ENCODE measurements around the gene PLIN3.
"Not testable (repeated sequence)": the region's sequence is repeated elsewhere in the genome, so short reads cannot be mapped to it uniquely, and the experiment has no call there.

PLIN3 gene, protein sequence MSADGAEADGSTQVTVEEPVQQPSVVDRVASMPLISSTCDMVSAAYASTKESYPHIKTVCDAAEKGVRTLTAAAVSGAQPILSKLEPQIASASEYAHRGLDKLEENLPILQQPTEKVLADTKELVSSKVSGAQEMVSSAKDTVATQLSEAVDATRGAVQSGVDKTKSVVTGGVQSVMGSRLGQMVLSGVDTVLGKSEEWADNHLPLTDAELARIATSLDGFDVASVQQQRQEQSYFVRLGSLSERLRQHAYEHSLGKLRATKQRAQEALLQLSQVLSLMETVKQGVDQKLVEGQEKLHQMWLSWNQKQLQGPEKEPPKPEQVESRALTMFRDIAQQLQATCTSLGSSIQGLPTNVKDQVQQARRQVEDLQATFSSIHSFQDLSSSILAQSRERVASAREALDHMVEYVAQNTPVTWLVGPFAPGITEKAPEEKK

DNA sequence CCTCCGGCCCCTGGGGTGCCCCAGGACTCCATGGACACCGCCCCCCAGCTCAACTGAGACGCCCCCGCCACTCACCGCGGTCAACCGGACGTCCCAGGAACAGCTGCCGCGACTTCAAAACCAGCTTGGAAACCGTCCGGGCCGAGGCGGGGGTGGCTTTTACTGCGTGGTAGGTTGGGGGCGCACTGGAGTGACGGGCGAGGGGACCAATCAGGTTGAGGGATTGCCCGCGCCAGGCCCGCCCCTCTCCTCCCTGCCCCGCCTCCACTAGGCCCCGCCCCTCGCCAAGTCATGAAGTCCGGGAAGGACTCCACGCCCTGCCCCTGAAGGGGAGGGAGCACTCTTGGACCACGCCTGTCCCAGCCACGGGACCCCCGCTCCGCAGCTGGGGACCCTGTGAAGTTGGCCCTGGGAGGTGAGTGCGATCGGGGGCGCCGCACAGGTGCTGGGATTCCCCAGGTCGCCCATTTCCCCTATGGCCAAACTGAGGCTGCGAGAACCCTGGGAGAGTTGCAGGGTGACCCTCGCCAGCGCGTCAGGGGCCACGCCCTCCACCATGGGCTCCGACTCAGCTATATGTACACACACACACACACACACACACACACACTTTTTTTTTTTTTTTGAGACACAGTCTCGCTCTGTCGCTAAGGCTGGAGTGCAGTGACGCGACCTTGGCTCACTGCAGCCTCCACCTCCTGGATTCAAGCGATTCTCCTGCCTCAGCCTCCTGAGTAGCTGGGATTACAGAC is at the start of gene PLIN3:
Gene PLIN3, minus strand, starts transcription at position 134 of the 752 bp plus-strand sequence. CDS start 6,273 bp downstream, outside the sequence.
- peak; percentile 96 for DNase-seq (ENCODE audit: low read depth)

- no peak for DNase-seq (ENCODE audit: low read depth)
Observed at GRCh38 chr19:4916292-4917082, 49.0 kb upstream of the PLIN3 start.

- peak; percentile 96 for DNase-seq (ENCODE audit: low read depth)
Observed at GRCh38 chr19:4914736-4915501, 47.5 kb upstream of the PLIN3 start.

DNA sequence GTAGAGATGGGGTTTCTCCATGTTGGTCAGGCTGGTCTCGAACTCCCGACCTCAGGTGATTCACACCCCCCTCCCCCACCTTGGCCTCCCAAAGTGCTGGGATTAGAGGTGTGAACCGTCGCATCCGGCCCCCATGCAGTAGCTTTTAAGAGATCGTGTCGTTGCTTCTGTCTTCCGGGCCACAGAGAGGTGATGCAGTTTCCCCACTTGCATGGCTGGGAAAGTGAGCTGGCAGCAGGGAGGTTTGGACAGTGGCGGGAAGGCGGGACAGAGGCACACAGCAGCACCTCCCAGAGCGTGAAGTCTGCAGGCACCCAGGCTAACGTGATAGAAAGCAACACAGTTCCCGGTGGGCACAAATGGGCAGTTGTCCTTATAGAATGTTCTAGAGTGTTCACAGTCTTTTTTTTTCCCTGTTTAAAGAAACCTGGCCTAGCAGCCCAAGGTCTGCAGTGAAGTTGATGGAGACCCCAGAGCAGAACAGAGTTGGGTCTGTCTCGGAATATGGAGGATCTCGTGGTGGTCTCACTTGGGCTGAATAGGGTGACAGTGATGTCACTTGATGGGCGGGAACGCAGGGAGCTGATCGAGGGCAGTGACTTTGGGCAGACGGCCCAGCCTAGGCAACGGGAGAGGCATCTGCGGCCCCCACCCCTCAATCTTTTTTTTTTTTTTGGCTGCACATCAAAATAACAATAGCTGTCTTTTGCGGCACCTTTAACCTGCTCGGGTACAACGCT is 46.7 kb upstream of the PLIN3 start:
- peak; percentile 53 for DNase-seq (ENCODE audit: low read depth)

GRCh38 chr19:4911786-4912672 is 44.6 kb upstream of the PLIN3 start:
- DNase-seq (ENCODE audit: low read depth) = peak; percentile 100

DNA sequence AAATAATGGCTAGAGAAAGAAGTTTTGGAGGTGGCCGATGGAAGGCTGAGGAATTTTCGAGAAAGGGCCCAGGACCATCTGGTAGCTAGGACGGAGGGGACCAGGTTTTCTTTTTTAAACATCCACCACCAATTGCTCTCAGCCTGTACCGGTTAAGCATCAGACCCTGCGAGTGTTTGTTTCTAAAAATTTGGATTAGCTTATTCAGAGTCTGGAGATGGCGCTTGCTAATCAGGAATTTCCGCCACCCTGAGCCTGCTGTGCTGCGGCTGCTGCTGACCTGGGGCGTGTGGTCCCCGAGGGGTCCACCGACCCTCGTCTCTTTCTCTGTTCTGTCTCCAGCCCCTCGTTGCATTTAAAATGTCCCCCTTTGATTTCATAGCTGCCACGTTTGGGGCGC is 43.8 kb upstream of the PLIN3 start:
- DNase-seq (ENCODE audit: low read depth) = peak; percentile 53

DNA sequence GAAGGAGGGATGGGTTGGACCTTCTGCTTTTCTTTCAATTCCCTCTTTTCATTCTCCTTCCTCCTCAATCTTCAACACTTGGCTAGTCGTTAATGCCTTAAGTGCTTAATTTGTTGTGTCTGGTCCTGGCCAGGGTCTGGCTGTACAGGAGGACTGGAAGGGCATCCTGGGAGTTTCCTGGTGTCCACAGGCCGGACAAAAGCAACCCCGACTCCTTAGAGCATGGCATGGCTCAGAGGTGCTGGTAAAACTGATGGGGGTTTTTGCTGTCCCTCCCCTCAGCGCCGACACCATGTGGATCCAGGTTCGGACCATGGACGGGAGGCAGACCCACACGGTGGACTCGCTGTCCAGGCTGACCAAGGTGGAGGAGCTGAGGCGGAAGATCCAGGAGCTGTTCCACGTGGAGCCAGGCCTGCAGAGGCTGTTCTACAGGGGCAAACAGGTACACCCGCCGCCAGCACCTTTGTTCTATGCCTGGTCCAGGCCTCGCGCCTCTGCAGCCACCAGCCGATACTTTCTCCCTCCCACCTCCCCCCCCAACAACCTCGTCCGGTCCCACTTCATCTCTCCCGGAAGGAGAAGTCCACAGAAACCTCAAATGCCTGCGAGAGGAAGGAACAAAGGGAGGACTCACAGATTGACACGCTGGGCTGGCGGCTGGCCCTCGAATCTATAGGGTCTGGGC is 43.3 kb upstream of the PLIN3 start:
- peak; percentile 85 for DNase-seq (ENCODE audit: low read depth)

GRCh38 chr19:4909897-4910593 is 42.6 kb upstream of the PLIN3 start:
- peak; percentile 96 for DNase-seq (ENCODE audit: low read depth)

DNA sequence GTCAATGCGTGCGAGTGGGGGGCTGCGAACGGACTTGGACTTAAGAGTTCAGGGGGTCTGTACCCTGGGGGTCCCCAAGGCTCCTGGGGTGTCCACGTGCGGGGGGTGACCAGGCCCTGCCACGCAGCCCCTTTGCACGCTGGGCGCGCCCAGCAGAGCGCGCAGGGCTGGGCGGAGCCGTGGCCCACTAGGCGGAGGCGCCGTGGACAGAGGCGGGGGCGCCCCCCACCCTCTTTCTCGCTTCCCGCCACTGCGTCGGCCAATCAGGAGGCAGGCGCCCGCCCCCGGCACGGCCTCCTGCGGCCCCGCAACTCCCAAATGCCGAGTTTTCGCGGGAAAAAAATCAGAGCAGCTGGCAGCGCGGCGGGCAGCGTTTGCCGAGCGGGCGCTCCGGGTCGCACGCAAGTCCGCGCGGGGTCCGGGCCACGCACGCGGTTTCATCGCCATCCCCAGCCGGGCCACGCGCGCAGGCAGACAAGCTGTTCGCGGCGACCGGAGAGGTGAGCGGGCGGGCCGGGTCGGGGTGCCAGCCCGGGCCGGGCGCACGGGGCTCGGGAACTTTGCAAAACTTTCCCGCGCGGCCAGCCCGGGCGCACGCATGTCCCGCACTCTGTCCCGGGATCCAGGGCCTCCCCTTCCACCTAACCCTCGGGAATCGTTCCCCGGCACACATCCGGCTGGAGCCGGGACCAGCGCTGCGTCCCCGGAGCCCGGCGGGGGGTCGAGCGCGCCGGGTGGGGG is 41.9 kb upstream of the PLIN3 start, which contains the start of gene UHRF1:
Gene UHRF1, plus strand, starts transcription at position 346 of the 741 bp plus-strand sequence. CDS start 1,385 bp downstream, outside the sequence.
- DNase-seq (ENCODE audit: low read depth) = peak; percentile 80

- no peak for DNase-seq (ENCODE audit: low read depth)
Observed at GRCh38 chr19:4908781-4909155, 41.3 kb upstream of the PLIN3 start.

- DNase-seq (ENCODE audit: low read depth) = no peak
Observed at GRCh38 chr19:4908360-4908759, 40.9 kb upstream of the PLIN3 start.

- DNase-seq (ENCODE audit: low read depth) = no peak
Observed at GRCh38 chr19:4906963-4907362, 39.5 kb upstream of the PLIN3 start.

- DNase-seq (ENCODE audit: low read depth) = no peak
Observed at GRCh38 chr19:4904481-4904880, 37.0 kb upstream of the PLIN3 start.

- no peak for DNase-seq (ENCODE audit: low read depth)
Observed at GRCh38 chr19:4902796-4903195, 35.3 kb upstream of the PLIN3 start, which contains the start of gene ARRDC5. ARRDC5 (minus strand) TSS chr19:4902896; CDS start chr19:4902825, 71 bp downstream.

DNA sequence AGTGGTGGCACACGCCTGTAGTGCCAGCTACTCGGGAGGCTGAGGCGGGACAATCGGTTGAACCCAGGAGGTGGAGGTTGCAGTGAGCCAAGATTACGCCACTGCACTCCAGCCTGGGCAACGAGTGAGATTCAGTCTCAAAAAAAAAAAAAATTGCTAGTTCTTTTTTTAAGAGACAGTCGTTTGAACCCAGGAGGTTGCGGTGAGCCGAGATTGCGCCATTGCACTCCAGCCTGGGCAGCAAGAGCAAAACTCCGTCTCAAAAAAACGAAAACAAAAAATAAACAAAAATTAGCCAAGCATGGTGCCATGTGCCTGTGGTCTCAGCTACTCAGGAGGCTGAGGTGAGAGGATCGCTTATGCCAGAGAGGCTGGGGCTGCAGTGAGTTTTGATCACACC is 33.4 kb upstream of the PLIN3 start:
- not testable (repeated sequence) for DNase-seq (ENCODE audit: low read depth)

- no peak for DNase-seq (ENCODE audit: low read depth)
Observed at GRCh38 chr19:4897146-4897545, 29.7 kb upstream of the PLIN3 start.

DNA sequence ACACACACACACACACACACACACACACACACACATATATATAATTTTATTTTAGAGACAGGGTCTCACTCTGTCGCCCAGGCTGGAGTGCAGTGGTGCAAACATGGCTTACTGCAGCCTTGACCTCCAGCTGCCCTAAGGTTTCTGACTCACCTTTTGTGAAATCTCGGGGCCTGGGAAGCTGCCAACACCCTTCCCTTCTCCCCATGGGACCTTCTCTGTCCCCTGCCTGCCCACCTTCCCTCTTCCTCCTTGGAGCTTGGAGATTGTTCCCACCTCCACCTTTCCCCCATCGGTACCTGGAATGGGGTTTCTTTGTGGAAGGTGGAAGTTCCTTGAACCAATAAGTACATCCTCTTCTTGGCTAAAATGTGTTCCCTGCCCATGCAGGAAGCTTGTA is 28.9 kb upstream of the PLIN3 start:
- DNase-seq (ENCODE audit: low read depth) = peak; percentile 76

- DNase-seq (ENCODE audit: low read depth) = not testable (repeated sequence)
Observed at GRCh38 chr19:4892962-4893361, 25.5 kb upstream of the PLIN3 start.

All from ELR (cell line).